BJ (cell line): ENCODE measurements around the gene CCNL1. TPM values are rescaled to one million over a fixed set of nuclear protein-coding genes. Genes with fewer than 3 reads are reported as not detected.
A peak's percentile ranks its signal among the peaks of the same experiment; 100 is the strongest.

ENCODE experiments used
- CTCF ChIA-PET: fragments of 350-600 bp; formaldehyde crosslinking; extraction: SDS; loops from one replicate; lab custom pipeline; 2021; ENCODE audit warnings: antibody characterized with exemption, inconsistent platforms; lab: Yijun Ruan, JAX
- POLR2A ChIA-PET: fragments of 300-600 bp; sonication (Branson Sonifier 250); formaldehyde crosslinking; extraction: SDS; loops from one replicate; lab custom pipeline; 2021; ENCODE audit warnings: antibody characterized with exemption; lab: Charles Lee
- DNase-seq: peaks from one replicate; pipeline ENCODE4 v3.0.0-alpha.2; 2011; ENCODE audit warnings: low read depth
- H3K27me3 ChIP-seq: 2 replicates; pipeline ENCODE4 v1.6.0; 2011; ENCODE audit warnings: low read length; ENCODE audit not compliant: control insufficient read depth, insufficient read depth
- H3K36me3 ChIP-seq: 2 replicates; pipeline ENCODE4 v1.5.1; 2011; ENCODE audit warnings: low read length; ENCODE audit not compliant: control insufficient read depth, insufficient read depth
- H3K4me3 ChIP-seq: 2 replicates; pipeline ENCODE4 v1.5.1; 2011; ENCODE audit warnings: low read depth, mild to moderate bottlenecking, control low read depth, low read length
- polyA plus RNA-seq: library from polyadenylated mRNA; depleted of rRNA; stranded (reverse); fragments of >200 nt; gene quantifications from 2 replicates; pipeline ENCODE4 v1.2.3, GENCODE V29; 2011
- TF ChIP-seq, protein P1 (sequence below): IDR thresholded peaks from 2 replicates; pipeline ENCODE4 v1.5.1; 2011; ENCODE audit warnings: low read depth, mild to moderate bottlenecking, control low read depth, inconsistent platforms, low read length, moderate library complexity; ENCODE audit not compliant: insufficient read depth

The CCNL1 gene
- polyA plus RNA-seq, 1 experiment = 145 TPM

DNA sequence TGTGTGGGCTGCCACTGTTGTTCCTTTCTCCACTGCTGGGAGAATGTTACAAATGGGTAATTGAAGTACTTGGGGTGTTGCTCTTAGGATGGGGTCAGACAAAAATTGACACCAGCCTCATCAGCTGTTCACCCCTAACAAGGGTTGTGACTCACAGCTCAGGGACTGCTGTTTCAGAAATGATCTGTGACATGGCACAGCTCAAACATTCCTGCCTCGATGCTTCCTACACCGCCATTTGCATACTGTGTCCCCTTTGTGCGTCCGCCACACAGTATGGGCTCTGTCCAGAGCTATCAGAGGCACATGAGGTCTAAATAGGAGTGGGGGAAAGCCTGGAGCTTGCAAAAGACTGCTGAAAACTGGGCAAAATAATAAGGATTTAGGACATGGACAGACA lies 43.9 kb downstream of the CCNL1 start:
- TF ChIP-seq, protein P1, sequence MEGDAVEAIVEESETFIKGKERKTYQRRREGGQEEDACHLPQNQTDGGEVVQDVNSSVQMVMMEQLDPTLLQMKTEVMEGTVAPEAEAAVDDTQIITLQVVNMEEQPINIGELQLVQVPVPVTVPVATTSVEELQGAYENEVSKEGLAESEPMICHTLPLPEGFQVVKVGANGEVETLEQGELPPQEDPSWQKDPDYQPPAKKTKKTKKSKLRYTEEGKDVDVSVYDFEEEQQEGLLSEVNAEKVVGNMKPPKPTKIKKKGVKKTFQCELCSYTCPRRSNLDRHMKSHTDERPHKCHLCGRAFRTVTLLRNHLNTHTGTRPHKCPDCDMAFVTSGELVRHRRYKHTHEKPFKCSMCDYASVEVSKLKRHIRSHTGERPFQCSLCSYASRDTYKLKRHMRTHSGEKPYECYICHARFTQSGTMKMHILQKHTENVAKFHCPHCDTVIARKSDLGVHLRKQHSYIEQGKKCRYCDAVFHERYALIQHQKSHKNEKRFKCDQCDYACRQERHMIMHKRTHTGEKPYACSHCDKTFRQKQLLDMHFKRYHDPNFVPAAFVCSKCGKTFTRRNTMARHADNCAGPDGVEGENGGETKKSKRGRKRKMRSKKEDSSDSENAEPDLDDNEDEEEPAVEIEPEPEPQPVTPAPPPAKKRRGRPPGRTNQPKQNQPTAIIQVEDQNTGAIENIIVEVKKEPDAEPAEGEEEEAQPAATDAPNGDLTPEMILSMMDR = no peak
- ChIA-PET POLR2A (no interaction called here), CTCF (interaction anchor here (0.8 to 2.4 kb wide), 5 partner anchors 10 to 49 kb away, joined by 3 to 8 read pairs (median 5); no protein-coding TSS in a partner anchor)
- no peak for DNase-seq
- Histone ChIP-seq H3K27me3 (no peaks in the 10 kb centered on the region), H3K36me3 (no peaks in the 10 kb centered on the region), H3K4me3 (no peak overlapping the region)

DNA sequence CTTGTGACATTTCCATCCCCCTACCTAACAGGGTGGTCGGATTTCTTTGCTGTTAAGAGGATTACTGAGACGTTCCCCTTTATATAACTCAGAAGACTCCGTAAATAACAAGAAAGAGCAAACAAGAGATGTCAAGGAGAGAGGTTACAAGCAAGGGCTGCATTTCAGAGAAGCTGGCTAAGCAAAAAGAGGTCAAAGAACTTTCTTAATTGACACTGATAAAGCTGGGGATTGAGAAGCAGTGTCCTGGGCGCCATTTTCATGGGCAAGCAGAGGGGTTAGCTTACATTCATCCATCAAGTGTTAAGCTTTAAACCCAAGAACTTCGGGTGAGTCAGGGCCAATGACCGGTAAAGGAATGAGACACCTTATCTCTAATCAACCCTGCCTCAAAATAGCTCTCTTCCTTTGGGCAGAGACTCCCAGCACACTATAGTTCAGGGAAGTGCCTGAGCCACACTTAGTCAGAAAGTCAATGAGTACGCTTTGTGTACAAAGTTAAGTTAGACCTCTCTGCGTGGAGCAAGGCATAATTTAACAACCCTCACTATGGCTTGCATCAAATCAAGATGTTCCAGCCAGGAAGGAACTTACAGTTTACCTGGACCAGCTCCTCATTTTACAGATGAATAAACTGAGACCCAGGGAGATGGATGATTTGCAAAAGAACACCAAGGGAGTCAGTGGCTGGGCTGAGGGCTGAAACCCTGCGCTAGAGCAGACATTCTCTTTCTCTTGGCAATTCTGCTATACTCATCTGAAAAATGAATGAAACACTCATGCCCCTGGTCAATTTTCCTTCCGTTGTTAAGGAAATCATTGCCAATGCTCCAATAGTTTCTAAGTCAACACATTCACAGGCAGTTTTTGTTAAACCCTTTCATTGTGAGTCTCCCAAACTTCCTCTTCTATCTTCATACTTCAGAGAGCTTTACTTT lies 44.6 kb downstream of the CCNL1 start:
- no peaks in the 10 kb centered on the region for H3K27me3 ChIP-seq
- TF ChIP-seq, protein P1 = no peak
- ChIA-PET CTCF (interaction anchor here (0.6 to 2.4 kb wide), 7 partner anchors 9 to 461 kb away, joined by 3 to 8 read pairs (median 4); no protein-coding TSS in a partner anchor), POLR2A (no interaction called here)
- H3K36me3 ChIP-seq = no peaks in the 10 kb centered on the region
- no peak for DNase-seq
- no peak overlapping the region for H3K4me3 ChIP-seq

- TF ChIP-seq, protein P1 = peak; percentile 8; the same call in 1 of the 2 replicates
- DNase-seq = no peak
- CTCF ChIA-PET = interaction anchor here (0.6 to 2.4 kb wide), 4 partner anchors 8 to 1516 kb away, joined by 3 to 8 read pairs (median 4); no protein-coding TSS in a partner anchor
- POLR2A ChIA-PET = no interaction called here
- Histone ChIP-seq H3K27me3 (no peaks in the 10 kb centered on the region), H3K36me3 (no peaks in the 10 kb centered on the region), H3K4me3 (no peak overlapping the region)
These were observed 46.0 kb downstream of the CCNL1 start for GRCh38 chr3:157113832-157114505.

DNA sequence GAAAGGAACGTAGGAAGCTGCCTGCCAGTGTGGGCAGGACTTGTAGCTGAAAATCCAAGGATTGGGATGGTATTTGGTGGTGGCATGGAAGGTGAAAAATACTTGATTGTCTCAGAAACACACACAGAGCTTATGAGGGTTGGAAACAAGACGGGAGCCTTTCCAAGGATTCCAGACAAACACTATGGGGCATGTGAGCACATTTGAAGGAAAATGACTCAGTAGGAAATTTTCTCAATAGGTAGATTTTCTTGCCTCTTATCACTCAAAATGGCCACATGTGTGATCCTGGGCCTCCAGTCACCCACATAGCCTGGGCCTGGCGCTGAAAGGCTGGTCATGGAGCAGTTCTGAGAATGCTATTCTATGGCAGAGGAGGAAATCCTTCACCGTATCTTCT lies 47.4 kb downstream of the CCNL1 start:
- CTCF ChIA-PET = no interaction called here
- DNase-seq = no peak
- Histone ChIP-seq H3K36me3 (no peaks in the 10 kb centered on the region), H3K27me3 (no peaks in the 10 kb centered on the region), H3K4me3 (no peak overlapping the region)
- TF ChIP-seq, protein P1 = no peak
- POLR2A ChIA-PET = no interaction called here

GRCh38 chr3:157111518-157111917 lies 48.4 kb downstream of the CCNL1 start:
- no peak for DNase-seq
- CTCF ChIA-PET = no interaction called here

More at GRCh38 chr3:157111518-157111917, 48.4 kb downstream of the CCNL1 start:
- TF ChIP-seq, protein P1 = no peak
- no peaks in the 10 kb centered on the region for H3K27me3 ChIP-seq
- H3K36me3 ChIP-seq = no peaks in the 10 kb centered on the region
- POLR2A ChIA-PET = no interaction called here
- H3K4me3 ChIP-seq = no peak overlapping the region
